A549 (cell line): ENCODE data around the gene OVAAL.

Source experiments
- CTCF ChIP-seq: fragments of >200 bp; sonication (Bioruptor Twin); formaldehyde crosslinking; IDR thresholded peaks from 3 replicates; pipeline ENCODE4 v1.5.1; 2016
- POLR2A ChIP-seq: IDR thresholded peaks from 2 replicates; pipeline ENCODE4 v1.6.1; 2012; ENCODE audit warnings: mild to moderate bottlenecking, low read length

GRCh38 chr1:180588121-180588520 is 29.4 kb downstream of the OVAAL start:
- TF ChIP-seq CTCF, result no peak
- no peak for TF ChIP-seq POLR2A
